Measurements from ENCODE around the gene TFAM.

GRCh38 chr10:58359541-58359940, 25.7 kb upstream of the TFAM start:
- TF ChIP-seq CTCF (IDR thresholded peaks at IDR 0.05) = no peak
- TF ChIP-seq POLR2AphosphoS5 (IDR thresholded peaks at IDR 0.05; ENCODE audit: insufficient read depth in 1 of 2, low read depth in 1 of 2) = no peak
